ENCODE measurements around the gene TTBK1. TPM values are rescaled to one million over a fixed set of nuclear protein-coding genes. Genes with fewer than 3 reads are reported as not detected.

TTBK1 gene
- total RNA-seq, 1 experiment from 2014 or later, result 0.61 TPM

GRCh38 chr6:43235841-43236240 lies 7.4 kb upstream of the TTBK1 start:
- no peaks in the 10 kb centered on the region for H3K9me3 Mint-ChIP-seq (ENCODE audit: unreplicated experiment)
- intact Hi-C loops (cut with micrococcal nuclease; ENCODE audit: unreplicated experiment), result no loop called here

GRCh38 chr6:43239054-43239453 lies 4.2 kb upstream of the TTBK1 start:
- no peaks in the 10 kb centered on the region for H3K4me1 Mint-ChIP-seq (ENCODE audit: low read depth, unreplicated experiment)
- no peaks in the 10 kb centered on the region for H3K36me3 Mint-ChIP-seq (ENCODE audit: insufficient read depth, unreplicated experiment)
- no TSS peak for BruUV-seq (replicated peaks)
- TF ChIP-seq CTCF (IDR thresholded peaks at IDR 0.05; ENCODE audit: insufficient read depth in 1 of 2, low read depth in 1 of 2, low read length in 1 of 2, severe bottlenecking in 1 of 2, unreplicated experiment in 1 of 2), result no peak
- DNase-seq, result no peak
- intact Hi-C loops (cut with micrococcal nuclease; ENCODE audit: unreplicated experiment), result no loop called here
- H3K4me3 Mint-ChIP-seq (ENCODE audit: unreplicated experiment), result no peak overlapping the region
- Histone ChIP-seq H3K4me1 (no peaks in the 10 kb centered on the region), H3K36me3 (ENCODE audit: control insufficient read depth, insufficient read depth, low read length) (no peaks in the 10 kb centered on the region), H3K4me3 (ENCODE audit: low read depth, low read length) (no peak overlapping the region), H3K27me3 (replicated peaks; ENCODE audit: control insufficient read depth, insufficient read depth, low read length) (no peaks in the 10 kb centered on the region; the same call in 1 of the 2 replicates), H3K9me3 (peaks cover 5% of the 10 kb centered on the region; the same call in 1 of the 2 replicates)
- H3K27me3 Mint-ChIP-seq (ENCODE audit: insufficient read depth, unreplicated experiment), result peaks cover 8% of the 10 kb centered on the region
- no peaks in the 10 kb centered on the region for H3K9me3 Mint-ChIP-seq (ENCODE audit: unreplicated experiment)
- no peak overlapping the region for H3K27ac Mint-ChIP-seq (ENCODE audit: unreplicated experiment)
- POLR2A ChIA-PET, result no interaction called here
- CTCF ChIA-PET, result no interaction called here

More at GRCh38 chr6:43235841-43236240, 7.4 kb upstream of the TTBK1 start:
- ChIA-PET POLR2A (no interaction called here), CTCF (no interaction called here)
- Histone ChIP-seq H3K36me3 (ENCODE audit: control insufficient read depth, insufficient read depth, low read length) (no peaks in the 10 kb centered on the region), H3K4me1 (no peaks in the 10 kb centered on the region), H3K4me3 (ENCODE audit: low read depth, low read length) (no peak overlapping the region), H3K27me3 (replicated peaks; ENCODE audit: control insufficient read depth, insufficient read depth, low read length) (no peaks in the 10 kb centered on the region), H3K9me3 (peaks cover 5% of the 10 kb centered on the region; the same call in 1 of the 2 replicates)
- no TSS peak for BruUV-seq (replicated peaks)
- no peak for DNase-seq
- H3K4me1 Mint-ChIP-seq (ENCODE audit: low read depth, unreplicated experiment), result no peaks in the 10 kb centered on the region
- H3K27ac Mint-ChIP-seq (ENCODE audit: unreplicated experiment), result no peak overlapping the region
- no peak for TF ChIP-seq CTCF (IDR thresholded peaks at IDR 0.05; ENCODE audit: insufficient read depth in 1 of 2, low read depth in 1 of 2, low read length in 1 of 2, severe bottlenecking in 1 of 2, unreplicated experiment in 1 of 2)
- peaks cover 9% of the 10 kb centered on the region for H3K27me3 Mint-ChIP-seq (ENCODE audit: insufficient read depth, unreplicated experiment)
- H3K36me3 Mint-ChIP-seq (ENCODE audit: insufficient read depth, unreplicated experiment), result no peaks in the 10 kb centered on the region
- no peak overlapping the region for H3K4me3 Mint-ChIP-seq (ENCODE audit: unreplicated experiment)

- no peaks in the 10 kb centered on the region for H3K36me3 Mint-ChIP-seq (ENCODE audit: insufficient read depth, unreplicated experiment)
- no peak overlapping the region for H3K4me3 ChIP-seq (ENCODE audit: low read depth, low read length)
- no peaks in the 10 kb centered on the region for H3K9me3 Mint-ChIP-seq (ENCODE audit: unreplicated experiment)
- H3K4me1 ChIP-seq, result no peaks in the 10 kb centered on the region
- H3K4me1 Mint-ChIP-seq (ENCODE audit: low read depth, unreplicated experiment), result no peaks in the 10 kb centered on the region
- no peak overlapping the region for H3K4me3 Mint-ChIP-seq (ENCODE audit: unreplicated experiment)
- TF ChIP-seq CTCF (IDR thresholded peaks at IDR 0.05; ENCODE audit: insufficient read depth in 1 of 2, low read depth in 1 of 2, low read length in 1 of 2, severe bottlenecking in 1 of 2, unreplicated experiment in 1 of 2), result no peak
- BruUV-seq (replicated peaks), result no TSS peak
- H3K27me3 Mint-ChIP-seq (ENCODE audit: insufficient read depth, unreplicated experiment), result peaks cover 8% of the 10 kb centered on the region
- intact Hi-C loops (cut with micrococcal nuclease; ENCODE audit: unreplicated experiment), result no loop called here
- no peak overlapping the region for H3K27ac Mint-ChIP-seq (ENCODE audit: unreplicated experiment)
- no peak for DNase-seq
- CTCF ChIA-PET, result interaction anchor here (0.6 kb wide), 1 partner anchor 39 kb away, joined by 4 read pairs; no protein-coding TSS in a partner anchor
- H3K36me3 ChIP-seq (ENCODE audit: control insufficient read depth, insufficient read depth, low read length), result no peaks in the 10 kb centered on the region
- POLR2A ChIA-PET, result no interaction called here
- H3K27me3 ChIP-seq (replicated peaks; ENCODE audit: control insufficient read depth, insufficient read depth, low read length), result no peaks in the 10 kb centered on the region; the same call in 1 of the 2 replicates
- H3K9me3 ChIP-seq, result peaks cover 5% of the 10 kb centered on the region; the same call in 1 of the 2 replicates
These were observed 2.3 kb upstream of the TTBK1 start for GRCh38 chr6:43240950-43241349.

All from Caco-2 (cell line).